Esophagus muscularis mucosa (tissue), 4 donors: ENCODE measurements around the gene DLST. TPM values are rescaled to one million over a fixed set of nuclear protein-coding genes. Genes with fewer than 3 reads are reported as not detected.

Experiments used
- DNase-seq: peaks from one replicate; pipeline ENCODE4 v3.0.0-alpha.2; 2017; ENCODE audit errors: extremely low spot score
- H3K27ac ChIP-seq, 4 donors: fragments of 200-600 bp; sonication (generic); replicated peaks in 1 of 4; 1 replicate in 3 of 4; 2 replicates in 1 of 4; pipeline ENCODE4 v1.5.1; 2016 to 2019; ENCODE audit warnings: mild to moderate bottlenecking in 1 of 4
- H3K27me3 ChIP-seq, 4 donors: fragments of 200-600 bp; sonication (generic); one replicate each; pipeline versions ENCODE4 v1.5.1 to v1.6.0; 2016 to 2019
- H3K36me3 ChIP-seq, 4 donors: fragments of 200-600 bp; sonication (generic); one replicate each; pipeline ENCODE4 v1.5.1; 2016 to 2019
- H3K4me1 ChIP-seq, 4 donors: fragments of 200-600 bp; sonication (generic); one replicate each; pipeline ENCODE4 v1.5.1; 2016 to 2019
- H3K4me3 ChIP-seq, 4 donors: fragments of 200-600 bp; sonication (generic); 1 replicate in 2 of 4; 2 replicates in 2 of 4; pipeline ENCODE4 v1.5.1; 2016 to 2019; ENCODE audit warnings: mild to moderate bottlenecking in 4 of 4, moderate library complexity in 1 of 4
- H3K9me3 ChIP-seq, 4 donors: fragments of 200-600 bp; sonication (generic); 1 replicate in 3 of 4; 2 replicates in 1 of 4; pipeline ENCODE4 v1.5.1; 2016 to 2019
- EP300 ChIP-seq: sonication (generic); formaldehyde crosslinking; IDR thresholded peaks from one replicate; pipeline ENCODE4 v1.6.1; 2017; ENCODE audit warnings: antibody characterized with exemption
- POLR2A ChIP-seq: fragments of 450-650 bp; IDR thresholded peaks from one replicate; pipeline ENCODE4 v1.6.1; 2017; ENCODE audit warnings: antibody characterized with exemption, moderate library complexity, mild to moderate bottlenecking, low read depth
- POLR2AphosphoS5 ChIP-seq, 2 donors: sonication (generic); formaldehyde crosslinking; IDR thresholded peaks; one replicate each; pipeline ENCODE4 v1.6.1; 2017; ENCODE audit warnings: antibody characterized with exemption in 2 of 2
- WGBS: methylation state at CpG from one replicate; pipeline ENCODE4 v1.1.5; 2018; 5-methylcytosine and 5-hydroxymethylcytosine counted together
- intact Hi-C: fragments of 100-400 bp; cut with DNase I; formaldehyde crosslinking; loops from one replicate; pipeline ENCODE4 v1.15.1; 2023
- total RNA-seq, 4 donors: library from RNA; depleted of rRNA; stranded (reverse); fragments of >200 nt; gene quantifications; one replicate each; pipeline versions ENCODE4 v1.1.0 to v1.2.1, GENCODE V29; 2016
- TF ChIP-seq, protein P1 (sequence below), 3 experiments: fragments of 200-600 bp in 2 of 3; fragments of 450-650 bp in 1 of 3; sonication (generic) in 2 of 3; IDR thresholded peaks; one replicate each; pipeline ENCODE4 v1.5.1; 2017 to 2019; ENCODE audit warnings: antibody characterized with exemption in 3 of 3, mild to moderate bottlenecking in 2 of 3, moderate library complexity in 1 of 3

Gene DLST
- total RNA-seq, 4 donors from 2014 or later: 72.7 to 96.2 (median 88.5) TPM

GRCh38 chr14:74893614-74894091, 11.9 kb downstream of the DLST start:
- peaks cover 84 to 100% (median 97%) of the 10 kb centered on the region in 4 donors for H3K36me3 ChIP-seq
- no peak for TF ChIP-seq POLR2A
- no peak for TF ChIP-seq POLR2AphosphoS5 (IDR thresholded peaks at IDR 0.05)
- TF ChIP-seq, protein P1, sequence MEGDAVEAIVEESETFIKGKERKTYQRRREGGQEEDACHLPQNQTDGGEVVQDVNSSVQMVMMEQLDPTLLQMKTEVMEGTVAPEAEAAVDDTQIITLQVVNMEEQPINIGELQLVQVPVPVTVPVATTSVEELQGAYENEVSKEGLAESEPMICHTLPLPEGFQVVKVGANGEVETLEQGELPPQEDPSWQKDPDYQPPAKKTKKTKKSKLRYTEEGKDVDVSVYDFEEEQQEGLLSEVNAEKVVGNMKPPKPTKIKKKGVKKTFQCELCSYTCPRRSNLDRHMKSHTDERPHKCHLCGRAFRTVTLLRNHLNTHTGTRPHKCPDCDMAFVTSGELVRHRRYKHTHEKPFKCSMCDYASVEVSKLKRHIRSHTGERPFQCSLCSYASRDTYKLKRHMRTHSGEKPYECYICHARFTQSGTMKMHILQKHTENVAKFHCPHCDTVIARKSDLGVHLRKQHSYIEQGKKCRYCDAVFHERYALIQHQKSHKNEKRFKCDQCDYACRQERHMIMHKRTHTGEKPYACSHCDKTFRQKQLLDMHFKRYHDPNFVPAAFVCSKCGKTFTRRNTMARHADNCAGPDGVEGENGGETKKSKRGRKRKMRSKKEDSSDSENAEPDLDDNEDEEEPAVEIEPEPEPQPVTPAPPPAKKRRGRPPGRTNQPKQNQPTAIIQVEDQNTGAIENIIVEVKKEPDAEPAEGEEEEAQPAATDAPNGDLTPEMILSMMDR (IDR thresholded peaks at IDR 0.05): no peak
- TF ChIP-seq EP300: no peak
- 79% methylated on average over 4 of the region's 4 CpGs for WGBS
- intact Hi-C loops: no loop called here
- no peaks in the 10 kb centered on the region for H3K9me3 ChIP-seq
- no peak overlapping the region for H3K4me3 ChIP-seq
- DNase-seq: no peak
- no peaks in the 10 kb centered on the region for H3K27me3 ChIP-seq
- H3K27ac ChIP-seq: no peak overlapping the region
- H3K4me1 ChIP-seq: peaks cover 4 to 12% (median 7%) of the 10 kb centered on the region in 4 donors

GRCh38 chr14:74896400-74896799, 14.7 kb downstream of the DLST start:
- H3K9me3 ChIP-seq: no peaks in the 10 kb centered on the region
- intact Hi-C loops: no loop called here
- TF ChIP-seq, protein P1 (IDR thresholded peaks at IDR 0.05): no peak
- no peak for TF ChIP-seq EP300
- H3K27me3 ChIP-seq: no peaks in the 10 kb centered on the region
- H3K4me3 ChIP-seq: no peak overlapping the region
- DNase-seq: no peak
- 93% methylated on average over 3 of the region's 3 CpGs for WGBS
- H3K4me1 ChIP-seq: peaks cover 0 to 6% (median 2%) of the 10 kb centered on the region in 4 donors
- H3K27ac ChIP-seq: no peak overlapping the region
- H3K36me3 ChIP-seq: peaks cover 95 to 100% (median 100%) of the 10 kb centered on the region in 4 donors

- WGBS: 81% methylated on average over 4 of the region's 4 CpGs
Measured at GRCh38 chr14:74897642-74898041, 15.9 kb downstream of the DLST start.

GRCh38 chr14:74898083-74898482, 16.4 kb downstream of the DLST start:
- WGBS: 90% methylated on average over 2 of the region's 2 CpGs
- TF ChIP-seq, protein P1 (IDR thresholded peaks at IDR 0.05): no peak
- TF ChIP-seq EP300 (no peak), POLR2AphosphoS5 (IDR thresholded peaks at IDR 0.05) (no peak), POLR2A (no peak)
- intact Hi-C loops: no loop called here
- Histone ChIP-seq H3K36me3 (peaks cover 99 to 100% (median 100%) of the 10 kb centered on the region in 4 donors), H3K4me1 (peaks cover 0 to 6% (median 0%) of the 10 kb centered on the region in 4 donors), H3K4me3 (no peak overlapping the region), H3K27ac (no peak overlapping the region), H3K27me3 (no peaks in the 10 kb centered on the region), H3K9me3 (no peaks in the 10 kb centered on the region)
- no peak for DNase-seq

More at GRCh38 chr14:74897642-74898041, 15.9 kb downstream of the DLST start:
- H3K4me1 ChIP-seq: peaks cover 0 to 6% (median 0%) of the 10 kb centered on the region in 4 donors
- H3K27me3 ChIP-seq: no peaks in the 10 kb centered on the region
- intact Hi-C loops: no loop called here
- H3K36me3 ChIP-seq: peaks cover 99 to 100% (median 100%) of the 10 kb centered on the region in 4 donors
- H3K4me3 ChIP-seq: no peak overlapping the region
- no peaks in the 10 kb centered on the region for H3K9me3 ChIP-seq
- H3K27ac ChIP-seq: no peak overlapping the region
- TF ChIP-seq, protein P1 (IDR thresholded peaks at IDR 0.05): no peak
- TF ChIP-seq POLR2A (no peak), POLR2AphosphoS5 (IDR thresholded peaks at IDR 0.05) (no peak), EP300 (no peak)
- no peak for DNase-seq

DNA sequence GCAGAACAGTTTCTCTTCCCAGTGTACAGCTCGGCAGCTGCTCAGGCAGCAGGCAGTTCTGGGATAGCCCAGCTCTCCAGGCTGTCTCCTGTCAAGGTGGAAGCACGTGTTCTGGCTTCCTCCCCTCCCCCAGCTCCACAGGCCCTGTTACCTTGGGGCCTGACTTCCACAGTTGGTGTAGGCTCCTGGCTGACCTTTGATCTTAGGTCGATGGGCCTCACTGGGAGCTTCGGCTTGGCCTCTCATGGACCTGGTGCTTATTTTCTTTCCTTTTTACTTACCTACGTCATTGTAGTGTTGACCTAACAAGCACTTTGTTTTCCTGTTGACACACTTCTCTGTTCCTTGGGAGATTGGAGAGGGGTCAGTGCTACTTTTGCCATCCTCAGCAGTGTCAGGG, 17.0 kb downstream of the DLST start:
- 80% methylated on average over 5 of the region's 5 CpGs for WGBS
- Histone ChIP-seq H3K4me1 (peaks cover 0 to 6% (median 0%) of the 10 kb centered on the region in 4 donors), H3K27me3 (no peaks in the 10 kb centered on the region), H3K9me3 (no peaks in the 10 kb centered on the region), H3K27ac (no peak overlapping the region), H3K36me3 (peaks cover 94 to 100% (median 100%) of the 10 kb centered on the region in 4 donors), H3K4me3 (no peak overlapping the region)
- TF ChIP-seq, protein P1 (IDR thresholded peaks at IDR 0.05): no peak
- TF ChIP-seq EP300 (no peak), POLR2A (no peak), POLR2AphosphoS5 (IDR thresholded peaks at IDR 0.05) (no peak)
- intact Hi-C loops: no loop called here
- DNase-seq: no peak
